WTC11 (cell line): ENCODE measurements around the gene EEF1AKMT4. TPM values are rescaled to one million over a fixed set of nuclear protein-coding genes. Genes with fewer than 3 reads are reported as not detected.
A peak's percentile ranks its signal among the peaks of the same experiment; 100 is the strongest.

Experiments
- ATAC-seq: fragments of 200-7000 bp; cut with Tn5 transposase; 2 replicates; pipeline ENCODE4 v1.10.0; 2021; ENCODE audit warnings: mild to moderate bottlenecking, moderate library complexity
- CTCF ChIA-PET: fragments of 300-600 bp; sonication (Branson Sonifier 250); formaldehyde crosslinking; loops from one replicate; lab custom pipeline; 2021; ENCODE audit warnings: antibody characterized with exemption; lab: Charles Lee
- POLR2A ChIA-PET: fragments of 350-600 bp; sonication (Branson Sonifier 250); formaldehyde crosslinking; loops from one replicate; lab custom pipeline; 2021; ENCODE audit warnings: antibody characterized with exemption; lab: Charles Lee
- DNase-seq: peaks from one replicate; pipeline ENCODE4 v3.0.0; 2021; ENCODE audit warnings: low spot score
- H3K27ac Mint-ChIP-seq: 2 replicates; pipeline ENCODE4 v1.8.0; 2021; ENCODE audit warnings: mixed read lengths
- H3K27me3 Mint-ChIP-seq: 2 replicates; pipeline ENCODE4 v1.8.0; 2021; ENCODE audit warnings: low read depth, mild to moderate bottlenecking, moderate library complexity, mixed read lengths
- H3K36me3 Mint-ChIP-seq: 2 replicates; pipeline ENCODE4 v1.8.0; 2021; ENCODE audit warnings: mixed read lengths
- H3K4me1 Mint-ChIP-seq: 2 replicates; pipeline ENCODE4 v1.8.0; 2022; ENCODE audit warnings: mixed read lengths
- H3K4me3 Mint-ChIP-seq: 2 replicates; pipeline ENCODE4 v1.8.0; 2021; ENCODE audit warnings: mild to moderate bottlenecking, moderate library complexity, mixed read lengths
- H3K9me3 Mint-ChIP-seq: 2 replicates; pipeline ENCODE4 v1.8.0; 2021; ENCODE audit warnings: mixed read lengths
- ARID4B ChIP-seq: sonication (generic); formaldehyde crosslinking; IDR thresholded peaks from 2 replicates; pipeline ENCODE4 v1.8.0; 2023; ENCODE audit warnings: missing genetic modification reagents, mild to moderate bottlenecking, borderline replicate concordance
- ATF1 ChIP-seq: sonication (generic); formaldehyde crosslinking; IDR thresholded peaks from 2 replicates; pipeline ENCODE4 v1.8.1; 2023; ENCODE audit warnings: mild to moderate bottlenecking, moderate library complexity, missing genetic modification reagents
- CTCF ChIP-seq: fragments of 200-600 bp; IDR thresholded peaks from 2 replicates; pipeline ENCODE4 v1.8.0; 2022; ENCODE audit warnings: antibody characterized with exemption
- E2F1 ChIP-seq: sonication (generic); formaldehyde crosslinking; IDR thresholded peaks from 2 replicates; pipeline ENCODE4 v1.8.0; 2022; ENCODE audit warnings: mild to moderate bottlenecking, missing genetic modification reagents
- EMX1 ChIP-seq: fragments of 250-450 bp; sonication (Bioruptor Pico); IDR thresholded peaks from 2 replicates; pipeline ENCODE4 v1.8.0; 2021; ENCODE audit warnings: mild to moderate bottlenecking
- GRHL2 ChIP-seq: fragments of 250-450 bp; sonication (Bioruptor Pico); IDR thresholded peaks from 2 replicates; pipeline ENCODE4 v1.8.0; 2022; ENCODE audit warnings: mild to moderate bottlenecking, moderate library complexity; ENCODE audit not compliant: insufficient replicate concordance, severe bottlenecking
- JUN ChIP-seq: sonication (generic); formaldehyde crosslinking; IDR thresholded peaks from 2 replicates; pipeline ENCODE4 v1.8.0; 2023; ENCODE audit warnings: mild to moderate bottlenecking, missing genetic modification reagents
- MYBL2 ChIP-seq: sonication (generic); formaldehyde crosslinking; IDR thresholded peaks from 2 replicates; pipeline ENCODE4 v1.8.1; 2023; ENCODE audit warnings: mild to moderate bottlenecking, moderate library complexity, missing genetic modification reagents
- OVOL2 ChIP-seq: fragments of 250-450 bp; sonication (Bioruptor Pico); IDR thresholded peaks from 2 replicates; pipeline ENCODE4 v1.9.0; 2021; ENCODE audit warnings: mild to moderate bottlenecking, borderline replicate concordance
- TCF7 ChIP-seq: sonication (generic); formaldehyde crosslinking; IDR thresholded peaks from 2 replicates; pipeline ENCODE4 v1.8.0; 2022; ENCODE audit warnings: mild to moderate bottlenecking, low read depth, missing genetic modification reagents, moderate library complexity
- ZNF121 ChIP-seq: sonication (generic); formaldehyde crosslinking; IDR thresholded peaks from 2 replicates; pipeline ENCODE4 v1.8.0; 2023; ENCODE audit warnings: missing genetic modification reagents
- ZNF138 ChIP-seq: sonication (generic); formaldehyde crosslinking; conservative IDR thresholded peaks from 2 replicates; pipeline ENCODE4 v1.8.1; 2022; ENCODE audit warnings: mild to moderate bottlenecking, moderate library complexity, missing genetic modification reagents
- ZNF219 ChIP-seq: sonication (generic); formaldehyde crosslinking; IDR thresholded peaks from 2 replicates; pipeline ENCODE4 v1.8.0; 2023; ENCODE audit warnings: missing genetic modification reagents, mild to moderate bottlenecking, borderline replicate concordance
- ZNF232 ChIP-seq: sonication (generic); formaldehyde crosslinking; IDR thresholded peaks from 2 replicates; pipeline ENCODE4 v1.8.0; 2022; ENCODE audit warnings: mild to moderate bottlenecking, missing genetic modification reagents
- ZNF263 ChIP-seq: sonication (generic); formaldehyde crosslinking; IDR thresholded peaks from 2 replicates; pipeline ENCODE4 v1.8.1; 2022; ENCODE audit warnings: low read depth, mild to moderate bottlenecking, moderate library complexity, missing genetic modification reagents
- ZNF416 ChIP-seq: fragments of 250-450 bp; sonication (Bioruptor Pico); IDR thresholded peaks from 2 replicates; pipeline ENCODE4 v1.9.0; 2021; ENCODE audit warnings: mild to moderate bottlenecking, inconsistent platforms
- ZNF423 ChIP-seq: fragments of 250-450 bp; sonication (Bioruptor Pico); IDR thresholded peaks from 2 replicates; pipeline ENCODE4 v2.1.2; 2022; ENCODE audit warnings: mild to moderate bottlenecking, moderate library complexity
- ZNF671 ChIP-seq: fragments of 250-450 bp; sonication (Bioruptor Pico); IDR thresholded peaks from 2 replicates; pipeline ENCODE4 v1.8.0; 2021; ENCODE audit warnings: mild to moderate bottlenecking
- total RNA-seq: library from RNA; stranded (reverse); gene quantifications from 3 replicates; pipeline ENCODE4 v1.2.3, GENCODE V29; 2021
- TF ChIP-seq, protein P1 (sequence below): fragments of 250-450 bp; sonication (Bioruptor Pico); IDR thresholded peaks from 2 replicates; pipeline ENCODE4 v2.1.2; 2022; ENCODE audit warnings: mild to moderate bottlenecking, moderate library complexity

Gene EEF1AKMT4
- total RNA-seq, 1 experiment from 2014 or later = 11.3 TPM

DNA sequence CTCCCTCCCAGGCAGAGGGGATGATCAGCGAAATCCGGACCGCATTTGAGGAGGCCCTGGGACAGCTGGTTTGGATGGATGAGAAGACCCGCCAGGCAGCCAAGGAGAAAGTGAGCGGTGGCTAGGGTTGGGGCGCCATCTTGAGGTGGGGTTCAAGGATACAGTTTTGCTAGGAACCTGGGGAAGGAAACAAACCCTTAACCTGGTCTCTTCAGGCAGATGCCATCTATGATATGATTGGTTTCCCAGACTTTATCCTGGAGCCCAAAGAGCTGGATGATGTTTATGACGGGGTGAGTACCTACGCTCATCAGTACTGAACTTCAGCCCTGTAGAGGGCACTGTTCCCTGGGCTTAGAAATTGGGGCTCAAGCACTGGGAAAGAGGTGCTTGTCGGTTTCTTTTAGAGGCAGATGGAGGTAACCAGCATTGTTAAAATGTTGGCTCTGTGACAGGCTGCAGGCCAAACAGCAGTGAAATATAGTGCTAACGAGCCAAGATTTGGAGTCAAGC, 40.0 kb downstream of the EEF1AKMT4 start:
- TF ChIP-seq CTCF (peak; percentile 52), ZNF671 (CRISPR knock-in tag) (no peak)
- H3K9me3 Mint-ChIP-seq = no peaks in the 10 kb centered on the region
- H3K27me3 Mint-ChIP-seq = no peaks in the 10 kb centered on the region; the same call in 1 of the 2 replicates
- ChIA-PET POLR2A (interaction anchor here (0.5 to 0.7 kb wide), 2 partner anchors 71 to 115 kb away, joined by 3 read pairs; no protein-coding TSS in a partner anchor), CTCF (interaction anchor here (0.5 to 2.2 kb wide), 30 partner anchors 8 to 394 kb away, joined by 3 to 18 read pairs (median 4); partner anchors contain the start of genes ABCC5, ABCF3, CAMK2N2 and EEF1AKMT4)
- ATAC-seq (peak; percentile 76), DNase-seq (peak; percentile 88)
- H3K4me1 Mint-ChIP-seq = peaks cover 5% of the 10 kb centered on the region; the same call in 1 of the 2 replicates
- no peak overlapping the region for H3K27ac Mint-ChIP-seq
- no peak overlapping the region for H3K4me3 Mint-ChIP-seq
- H3K36me3 Mint-ChIP-seq = no peaks in the 10 kb centered on the region

DNA sequence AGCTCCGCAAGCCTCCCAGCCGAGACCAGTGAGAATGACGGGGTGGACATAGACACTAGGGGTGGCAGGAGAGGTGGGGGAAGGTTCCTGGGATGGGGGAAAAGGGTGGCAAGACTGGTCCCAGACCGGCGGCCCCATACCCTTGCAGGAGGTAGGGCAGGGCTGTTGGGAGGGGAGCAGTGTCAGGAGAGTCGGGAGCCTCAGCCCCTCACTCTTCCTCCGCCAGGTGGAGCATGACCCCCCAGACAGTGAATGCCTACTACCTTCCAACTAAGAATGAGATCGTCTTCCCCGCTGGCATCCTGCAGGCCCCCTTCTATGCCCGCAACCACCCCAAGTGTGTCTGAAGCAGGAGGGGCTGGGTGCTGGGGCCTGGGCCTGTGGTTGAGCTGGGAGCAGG, 40.9 kb downstream of the EEF1AKMT4 start:
- DNase-seq = peak; percentile 34
- ChIA-PET CTCF (interaction anchor here (1.1 to 1.4 kb wide), 4 partner anchors 10 to 271 kb away, joined by 4 to 7 read pairs (median 4); partner anchors contain the start of genes EIF2B5 and EPHB3), POLR2A (no interaction called here)
- Mint-ChIP-seq H3K27ac (no peak overlapping the region), H3K4me3 (no peak overlapping the region), H3K27me3 (peaks cover 5% of the 10 kb centered on the region; the same call in 1 of the 2 replicates), H3K4me1 (no peaks in the 10 kb centered on the region), H3K9me3 (no peaks in the 10 kb centered on the region), H3K36me3 (no peaks in the 10 kb centered on the region)
- TF ChIP-seq ZNF121 (CRISPR knock-in tag) (no peak), ZNF138 (CRISPR knock-in tag) (no peak), ZNF219 (CRISPR knock-in tag) (no peak), EMX1 (no peak), TCF7 (CRISPR knock-in tag) (no peak), MYBL2 (CRISPR knock-in tag) (no peak), ZNF232 (no peak), OVOL2 (CRISPR knock-in tag) (no peak), ARID4B (CRISPR knock-in tag) (no peak), ATF1 (CRISPR knock-in tag) (no peak), ZNF416 (no peak), ZNF423 (CRISPR knock-in tag) (no peak), JUN (no peak), E2F1 (no peak), GRHL2 (CRISPR knock-in tag) (no peak), ZNF263 (CRISPR knock-in tag) (no peak)
- TF ChIP-seq, protein P1, sequence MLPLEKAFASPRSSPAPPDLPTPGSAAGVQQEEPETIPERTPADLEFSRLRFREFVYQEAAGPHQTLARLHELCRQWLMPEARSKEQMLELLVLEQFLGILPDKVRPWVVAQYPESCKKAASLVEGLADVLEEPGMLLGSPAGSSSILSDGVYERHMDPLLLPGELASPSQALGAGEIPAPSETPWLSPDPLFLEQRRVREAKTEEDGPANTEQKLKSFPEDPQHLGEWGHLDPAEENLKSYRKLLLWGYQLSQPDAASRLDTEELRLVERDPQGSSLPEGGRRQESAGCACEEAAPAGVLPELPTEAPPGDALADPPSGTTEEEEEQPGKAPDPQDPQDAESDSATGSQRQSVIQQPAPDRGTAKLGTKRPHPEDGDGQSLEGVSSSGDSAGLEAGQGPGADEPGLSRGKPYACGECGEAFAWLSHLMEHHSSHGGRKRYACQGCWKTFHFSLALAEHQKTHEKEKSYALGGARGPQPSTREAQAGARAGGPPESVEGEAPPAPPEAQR (CRISPR knock-in tag) = no peak
- peak; percentile 64 for ATAC-seq
